Activated naive CD8-positive, alpha-beta T cell treated with anti-CD3 and anti-CD28 coated beads for 36 hours (primary cell): ENCODE data around the gene PLB1. TPM values are rescaled to one million over a fixed set of nuclear protein-coding genes. Genes with fewer than 3 reads are reported as not detected.
A peak's percentile ranks its signal among the peaks of the same experiment; 100 is the strongest.

Experiments
- DNase-seq: peaks from one replicate; pipeline ENCODE4 v3.0.0; 2021
- H3K27ac Mint-ChIP-seq: one replicate; pipeline ENCODE4 v1.8.0; 2022; ENCODE audit warnings: mild to moderate bottlenecking, moderate library complexity, mixed read lengths
- H3K27me3 Mint-ChIP-seq: one replicate; pipeline ENCODE4 v1.8.0; 2022; ENCODE audit warnings: mild to moderate bottlenecking, mixed read lengths
- H3K36me3 Mint-ChIP-seq: one replicate; pipeline ENCODE4 v1.8.0; 2021; ENCODE audit warnings: mild to moderate bottlenecking, mixed read lengths
- H3K4me1 Mint-ChIP-seq: one replicate; pipeline ENCODE4 v1.8.0; 2021; ENCODE audit warnings: mixed read lengths
- H3K4me3 Mint-ChIP-seq: one replicate; pipeline ENCODE4 v1.8.0; 2022; ENCODE audit warnings: mild to moderate bottlenecking, moderate library complexity, mixed read lengths
- H3K9me3 Mint-ChIP-seq: one replicate; pipeline ENCODE4 v1.8.0; 2022; ENCODE audit warnings: mixed read lengths
- total RNA-seq, 2 experiments: library from RNA; stranded (reverse); gene quantifications; one replicate each; pipeline ENCODE4 v1.2.3, GENCODE V29; 2021

The PLB1 gene
- total RNA-seq, 2 experiments from 2014 or later: 0.99 to 1.4 TPM

DNA sequence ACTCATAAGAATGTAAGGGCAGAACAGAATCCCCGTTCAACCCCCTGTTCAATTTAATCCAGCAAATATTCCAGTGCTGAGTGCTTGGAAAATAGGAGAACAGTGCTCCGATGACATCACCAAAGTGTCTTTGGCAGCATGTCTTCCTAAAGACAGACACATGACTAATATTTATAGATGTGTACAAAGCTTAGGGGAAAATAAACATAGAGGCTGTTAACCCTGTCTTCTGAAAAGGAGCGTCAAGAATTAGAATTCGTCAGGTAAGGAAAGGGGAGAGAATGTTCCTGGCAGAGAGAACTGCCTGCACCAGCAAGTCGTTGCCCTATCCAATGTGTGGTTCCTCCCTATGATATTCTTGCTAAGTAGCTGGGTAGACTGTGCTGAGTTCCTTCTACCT lies 72.7 kb downstream of the PLB1 start:
- no peak overlapping the region for H3K4me3 Mint-ChIP-seq
- peaks cover 10% of the 10 kb centered on the region for H3K9me3 Mint-ChIP-seq
- H3K27me3 Mint-ChIP-seq: no peaks in the 10 kb centered on the region
- H3K27ac Mint-ChIP-seq: no peak overlapping the region
- peaks cover 4% of the 10 kb centered on the region for H3K36me3 Mint-ChIP-seq
- no peak for DNase-seq
- H3K4me1 Mint-ChIP-seq: peaks cover 14% of the 10 kb centered on the region

DNA sequence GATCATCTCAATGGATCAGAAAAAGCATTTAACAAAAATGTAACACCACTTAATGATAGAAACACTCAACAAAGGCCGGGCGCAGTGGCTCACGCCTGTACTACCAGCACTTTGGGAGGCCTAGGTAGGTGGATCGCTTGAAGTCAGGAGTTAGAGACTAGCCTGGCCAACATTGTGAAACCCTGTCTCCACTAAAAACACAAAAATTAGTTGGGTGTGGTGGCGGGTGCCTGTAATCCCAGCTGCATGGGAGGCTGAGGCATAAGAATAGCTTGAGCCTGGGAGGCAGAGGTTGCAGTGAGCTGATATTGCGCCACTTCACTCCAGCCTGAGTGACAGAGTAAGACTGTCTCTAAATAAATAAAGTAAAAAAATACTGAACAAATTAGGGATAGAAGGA lies 74.6 kb downstream of the PLB1 start:
- no peak for DNase-seq
- H3K27me3 Mint-ChIP-seq: no peaks in the 10 kb centered on the region
- H3K4me1 Mint-ChIP-seq: peaks cover 14% of the 10 kb centered on the region
- H3K36me3 Mint-ChIP-seq: peaks cover 4% of the 10 kb centered on the region
- peaks cover 10% of the 10 kb centered on the region for H3K9me3 Mint-ChIP-seq
- no peak overlapping the region for H3K27ac Mint-ChIP-seq
- H3K4me3 Mint-ChIP-seq: no peak overlapping the region

DNA sequence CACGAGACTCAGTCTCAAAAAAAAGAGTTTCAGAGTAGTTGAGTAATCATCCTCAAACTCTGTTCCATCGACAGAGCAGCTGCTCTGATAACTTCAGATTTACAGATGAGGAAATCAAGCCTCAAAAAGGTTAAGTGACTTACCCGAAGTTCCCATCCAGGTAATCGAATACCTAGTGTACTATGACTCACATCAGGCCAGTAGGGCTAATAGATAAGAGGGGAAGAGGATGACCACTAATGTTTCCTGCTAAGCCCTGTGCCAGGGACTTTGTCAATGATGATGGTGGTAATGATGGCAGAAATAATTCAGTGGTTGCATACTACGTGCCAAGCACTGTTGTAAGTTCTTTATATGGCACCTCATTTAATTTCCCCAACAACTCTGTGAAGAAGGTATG lies 80.9 kb downstream of the PLB1 start:
- Mint-ChIP-seq H3K4me3 (no peak overlapping the region), H3K27ac (no peak overlapping the region), H3K36me3 (no peaks in the 10 kb centered on the region), H3K27me3 (no peaks in the 10 kb centered on the region), H3K9me3 (peaks cover 3% of the 10 kb centered on the region), H3K4me1 (no peaks in the 10 kb centered on the region)
- DNase-seq: no peak

DNA sequence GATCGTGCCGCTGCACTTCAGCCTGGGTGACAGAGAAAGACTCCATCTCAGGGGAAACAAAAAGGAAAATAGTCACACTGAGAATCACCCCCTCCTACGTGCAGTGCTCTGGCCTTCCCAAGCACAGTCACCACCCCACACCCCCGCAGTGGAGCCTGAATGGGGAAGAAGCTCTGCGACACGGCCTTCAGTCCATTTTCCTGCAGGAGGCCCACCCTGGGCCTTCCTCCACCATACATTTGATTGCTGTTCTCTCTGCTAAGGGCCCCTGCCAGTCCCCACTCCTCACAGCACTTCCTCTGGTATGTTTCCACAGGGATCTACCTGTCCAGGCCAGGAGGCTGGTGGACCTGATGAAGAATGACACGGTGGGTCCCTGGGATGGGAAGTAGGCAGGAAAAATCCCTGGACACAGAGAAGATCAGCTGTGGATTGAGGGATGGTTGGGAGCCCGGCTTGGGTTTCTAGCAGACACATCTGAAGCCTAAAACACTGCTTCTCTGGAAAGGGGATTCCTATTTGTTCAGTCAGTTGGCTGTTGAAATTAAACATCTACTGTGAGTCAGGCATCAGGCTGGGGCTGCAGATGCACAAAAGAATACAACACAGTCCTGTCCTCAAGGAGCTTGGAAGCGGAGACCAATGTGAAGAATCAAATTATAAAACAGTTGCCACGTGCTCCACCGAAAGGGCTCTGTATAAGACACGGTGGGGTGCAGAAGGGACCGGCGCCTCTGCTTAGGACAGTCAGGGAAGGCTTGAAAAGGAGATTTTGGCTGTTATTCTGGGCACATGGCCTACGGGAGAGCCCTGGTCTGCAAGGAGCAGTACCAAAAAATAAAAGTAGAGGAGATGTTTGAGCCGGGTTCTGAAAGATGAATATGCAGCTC lies 82.2 kb downstream of the PLB1 start:
- Mint-ChIP-seq H3K4me1 (peaks cover 3% of the 10 kb centered on the region), H3K36me3 (no peaks in the 10 kb centered on the region), H3K27me3 (no peaks in the 10 kb centered on the region), H3K4me3 (no peak overlapping the region), H3K27ac (no peak overlapping the region), H3K9me3 (no peaks in the 10 kb centered on the region)
- DNase-seq: no peak

DNA sequence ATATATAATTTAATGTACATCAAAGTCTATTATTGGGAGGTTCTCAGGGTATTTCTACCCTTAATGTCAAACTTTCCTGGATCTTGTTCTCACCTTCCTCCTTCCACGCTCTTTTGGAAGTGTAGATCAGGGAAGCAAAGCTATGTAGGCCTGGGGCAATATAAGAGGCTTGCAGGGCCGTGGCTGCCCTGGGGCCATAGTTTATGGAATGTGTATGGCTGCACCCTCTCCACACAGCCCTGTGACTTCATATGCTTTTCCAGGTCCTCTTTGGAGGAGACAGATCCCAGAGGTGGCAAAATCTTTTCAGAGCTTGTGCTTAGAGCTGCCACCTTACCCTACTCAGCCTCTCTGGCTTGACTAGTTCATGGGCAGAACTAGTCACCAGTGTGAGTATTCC lies 82.9 kb downstream of the PLB1 start:
- Mint-ChIP-seq H3K27ac (no peak overlapping the region), H3K4me3 (no peak overlapping the region), H3K9me3 (no peaks in the 10 kb centered on the region), H3K27me3 (no peaks in the 10 kb centered on the region), H3K4me1 (peaks cover 5% of the 10 kb centered on the region), H3K36me3 (no peaks in the 10 kb centered on the region)
- DNase-seq: no peak

DNA sequence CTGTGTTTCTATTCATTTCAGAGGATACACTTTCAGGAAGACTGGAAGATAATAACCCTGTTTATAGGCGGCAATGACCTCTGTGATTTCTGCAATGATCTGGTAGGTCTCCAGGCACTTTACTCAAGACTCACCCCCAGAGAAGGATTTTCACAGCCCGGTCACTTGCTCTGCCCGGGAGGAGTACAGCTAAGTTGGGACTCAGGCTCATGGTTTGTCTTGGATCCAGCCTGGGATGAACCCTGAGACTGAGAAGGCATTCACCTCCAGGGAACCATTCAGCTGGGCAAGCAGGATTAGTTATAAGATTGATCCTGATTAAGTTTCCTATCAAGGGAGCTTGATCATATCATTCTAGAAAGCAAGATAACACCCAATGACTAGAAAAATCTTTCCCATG lies 83.7 kb downstream of the PLB1 start:
- Mint-ChIP-seq H3K27me3 (no peaks in the 10 kb centered on the region), H3K4me3 (no peak overlapping the region), H3K27ac (no peak overlapping the region), H3K36me3 (no peaks in the 10 kb centered on the region), H3K9me3 (no peaks in the 10 kb centered on the region), H3K4me1 (peaks cover 13% of the 10 kb centered on the region)
- no peak for DNase-seq

DNA sequence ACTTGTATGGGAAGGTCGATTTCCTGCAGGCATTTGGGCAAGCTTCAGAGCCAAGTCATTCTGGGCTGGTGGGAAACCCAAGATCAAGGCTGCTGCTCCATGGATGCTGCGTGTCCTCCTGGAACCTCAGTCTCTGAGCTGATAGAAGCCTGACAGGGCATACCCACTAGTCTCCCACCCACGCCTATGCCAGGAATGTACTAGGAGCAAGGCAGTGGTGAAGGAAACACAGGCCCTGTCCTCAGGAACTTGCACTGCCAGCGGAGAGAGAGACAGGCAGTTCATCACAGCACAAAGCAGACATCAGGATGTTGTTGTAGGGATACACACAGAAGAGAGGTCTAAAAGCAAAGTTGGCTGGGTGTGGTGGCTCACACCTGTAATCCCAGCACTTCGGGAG lies 84.2 kb downstream of the PLB1 start:
- H3K36me3 Mint-ChIP-seq: no peaks in the 10 kb centered on the region
- H3K27ac Mint-ChIP-seq: no peak overlapping the region
- no peaks in the 10 kb centered on the region for H3K9me3 Mint-ChIP-seq
- no peaks in the 10 kb centered on the region for H3K27me3 Mint-ChIP-seq
- H3K4me1 Mint-ChIP-seq: peaks cover 15% of the 10 kb centered on the region
- DNase-seq: no peak
- no peak overlapping the region for H3K4me3 Mint-ChIP-seq

DNA sequence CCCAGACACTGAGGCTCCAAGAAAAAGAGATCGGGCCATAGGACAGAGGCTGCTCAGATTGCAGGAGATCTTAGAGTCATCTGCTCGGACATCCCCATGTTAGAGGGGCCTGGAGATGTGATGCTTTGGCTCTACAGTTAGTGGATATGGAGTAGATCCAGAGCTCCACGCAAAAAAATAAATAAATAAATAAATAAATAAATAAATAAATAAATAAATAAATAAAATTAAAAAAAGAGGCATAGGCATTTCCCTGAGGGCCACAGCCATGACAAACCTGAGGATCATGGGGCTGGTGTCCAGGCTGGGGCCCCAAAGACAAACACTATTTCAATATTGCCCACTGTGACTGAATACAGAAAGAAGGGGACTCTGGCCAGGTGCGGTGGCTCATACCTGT lies 85.5 kb downstream of the PLB1 start:
- no peak for DNase-seq
- no peaks in the 10 kb centered on the region for H3K36me3 Mint-ChIP-seq
- no peak overlapping the region for H3K4me3 Mint-ChIP-seq
- H3K27ac Mint-ChIP-seq: no peak overlapping the region
- peaks cover 23% of the 10 kb centered on the region for H3K4me1 Mint-ChIP-seq
- H3K9me3 Mint-ChIP-seq: no peaks in the 10 kb centered on the region
- H3K27me3 Mint-ChIP-seq: no peaks in the 10 kb centered on the region

DNA sequence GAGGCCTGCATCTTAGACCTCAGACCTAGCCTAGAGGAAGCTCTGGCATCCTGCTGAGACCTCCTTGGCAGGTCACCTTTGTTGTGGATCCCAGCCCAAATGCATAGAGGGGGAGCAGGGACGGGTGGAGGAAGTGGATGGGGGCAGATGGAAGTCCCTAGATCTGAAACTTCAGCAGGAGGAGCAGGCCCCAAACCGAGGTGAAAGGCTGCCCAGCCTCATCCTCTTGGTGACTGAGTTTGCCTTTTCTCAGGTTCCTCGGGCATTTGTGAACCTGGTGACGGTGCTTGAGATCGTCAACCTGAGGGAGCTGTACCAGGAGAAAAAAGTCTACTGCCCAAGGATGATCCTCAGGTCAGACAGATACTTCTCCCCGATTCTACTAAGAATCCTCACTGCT lies 86.3 kb downstream of the PLB1 start:
- no peaks in the 10 kb centered on the region for H3K36me3 Mint-ChIP-seq
- no peaks in the 10 kb centered on the region for H3K27me3 Mint-ChIP-seq
- no peak overlapping the region for H3K27ac Mint-ChIP-seq
- DNase-seq: no peak
- peaks cover 30% of the 10 kb centered on the region for H3K4me1 Mint-ChIP-seq
- no peak overlapping the region for H3K4me3 Mint-ChIP-seq
- H3K9me3 Mint-ChIP-seq: no peaks in the 10 kb centered on the region

DNA sequence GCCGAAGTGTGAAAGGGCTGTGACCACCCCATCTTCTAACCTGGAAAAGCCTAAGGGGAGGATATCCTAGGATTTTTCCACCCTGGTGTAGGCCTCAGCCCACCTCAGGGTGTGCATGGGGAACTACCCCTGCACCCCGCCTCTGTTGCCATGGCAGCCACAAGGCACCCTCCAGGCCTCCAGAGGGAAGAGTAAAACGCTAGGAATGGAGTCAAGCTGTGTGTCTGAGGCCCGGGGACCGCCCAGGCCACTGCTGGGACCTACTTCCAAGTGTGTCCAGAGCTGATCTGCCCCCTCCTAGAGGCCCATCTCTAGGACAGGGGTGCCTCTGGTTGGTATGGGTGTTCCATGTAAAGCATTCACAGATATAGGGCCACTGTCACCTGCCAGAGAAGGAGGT lies 86.7 kb downstream of the PLB1 start:
- Mint-ChIP-seq H3K36me3 (no peaks in the 10 kb centered on the region), H3K4me1 (peaks cover 34% of the 10 kb centered on the region), H3K4me3 (no peak overlapping the region), H3K27ac (no peak overlapping the region), H3K27me3 (no peaks in the 10 kb centered on the region), H3K9me3 (no peaks in the 10 kb centered on the region)
- no peak for DNase-seq

DNA sequence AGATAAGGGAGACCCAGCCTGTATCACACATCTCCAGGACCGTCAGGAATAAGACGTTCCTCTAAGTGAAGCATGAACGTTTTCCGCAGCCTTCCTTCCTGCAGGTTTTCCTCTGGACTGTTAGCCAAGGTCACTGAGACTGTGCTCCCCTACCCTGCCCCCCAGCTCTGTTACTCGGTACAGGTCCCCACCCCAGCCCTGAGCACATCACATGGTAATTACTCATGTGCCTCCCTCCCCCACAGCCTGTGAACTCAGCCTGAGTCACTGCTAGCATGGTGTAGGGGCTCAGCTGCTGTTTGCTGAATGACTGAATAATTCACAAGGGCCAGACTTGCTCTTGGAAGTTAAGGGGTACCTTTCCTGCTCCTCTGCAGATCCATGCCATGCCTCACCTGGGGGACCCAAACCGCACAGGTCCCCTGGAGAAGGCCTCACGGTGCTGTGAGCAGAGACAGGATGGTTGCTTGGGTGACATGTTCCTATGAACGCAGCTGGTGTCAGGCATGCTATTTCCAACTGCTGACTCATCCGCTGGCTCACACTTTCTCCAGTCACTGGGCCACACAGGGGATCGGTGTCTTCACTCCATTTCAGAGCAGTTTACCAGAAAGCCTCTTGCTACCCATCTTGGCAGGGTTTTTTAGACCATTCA lies 88.2 kb downstream of the PLB1 start:
- Mint-ChIP-seq H3K27ac (peak overlapping the region; percentile 70), H3K36me3 (no peaks in the 10 kb centered on the region), H3K4me3 (peak overlapping the region; percentile 15), H3K9me3 (no peaks in the 10 kb centered on the region), H3K4me1 (peaks cover 46% of the 10 kb centered on the region), H3K27me3 (no peaks in the 10 kb centered on the region)
- DNase-seq: peak; percentile 69

DNA sequence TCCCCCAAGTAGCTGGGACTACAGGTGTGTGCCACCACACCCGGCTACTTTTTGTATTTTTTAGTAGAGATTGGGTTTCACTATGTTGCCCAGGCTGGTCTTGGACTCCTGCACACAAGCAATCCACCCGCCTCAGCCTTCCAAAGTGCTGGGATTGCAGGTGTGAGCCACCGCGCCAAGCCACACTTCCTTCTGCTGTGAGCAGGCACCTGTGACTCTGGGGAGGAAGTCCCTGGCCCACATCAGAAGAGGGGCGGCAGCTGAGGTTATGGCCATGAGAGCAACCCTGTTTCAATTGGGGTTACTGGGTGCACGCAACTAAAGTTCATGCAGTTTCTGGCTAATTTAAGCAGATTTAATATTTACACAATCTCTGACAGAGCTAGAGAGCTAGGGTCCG lies 91.0 kb downstream of the PLB1 start:
- Mint-ChIP-seq H3K27ac (peak overlapping the region; percentile 22), H3K4me3 (peak overlapping the region; percentile 3), H3K36me3 (no peaks in the 10 kb centered on the region), H3K27me3 (peaks cover 4% of the 10 kb centered on the region), H3K4me1 (peaks cover 45% of the 10 kb centered on the region), H3K9me3 (no peaks in the 10 kb centered on the region)
- peak; percentile 68 for DNase-seq

DNA sequence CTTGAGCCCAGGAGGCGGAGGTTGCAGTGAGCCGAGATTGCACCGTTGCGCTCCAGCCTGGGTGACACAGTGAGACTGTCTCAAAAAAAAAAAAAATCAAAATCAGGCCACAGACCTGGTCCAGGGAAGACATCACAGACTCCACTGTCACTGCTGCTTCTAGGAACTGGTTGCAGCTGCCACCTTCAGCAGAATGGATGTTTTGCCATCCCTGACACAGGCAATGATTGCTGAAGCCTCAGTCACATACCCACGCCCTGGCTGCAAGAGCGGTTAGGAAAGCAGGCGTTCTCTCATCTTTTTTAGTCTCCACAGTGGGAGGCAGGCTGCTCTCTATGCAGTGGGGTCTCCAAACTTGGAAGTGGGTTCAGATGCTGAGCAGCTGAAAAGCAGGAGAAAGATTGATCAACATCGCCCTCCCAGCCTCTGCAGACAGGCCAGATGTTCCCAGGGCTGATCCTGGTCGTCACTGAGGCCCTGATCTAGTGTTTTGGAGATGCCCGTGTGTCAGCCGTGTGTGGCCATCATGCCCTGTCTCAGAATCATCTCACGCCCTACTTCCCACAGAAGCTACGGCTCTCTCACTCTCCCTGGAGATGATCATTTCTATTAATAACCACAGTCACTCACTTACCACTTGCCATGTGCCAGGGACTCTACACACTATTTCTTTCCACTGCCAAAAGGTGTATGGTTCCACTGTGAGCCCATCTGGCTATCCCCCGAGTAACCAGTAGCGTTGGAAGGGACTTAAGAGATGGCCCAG lies 91.8 kb downstream of the PLB1 start:
- H3K4me3 Mint-ChIP-seq: no peak overlapping the region
- no peak overlapping the region for H3K27ac Mint-ChIP-seq
- H3K4me1 Mint-ChIP-seq: peaks cover 43% of the 10 kb centered on the region
- H3K27me3 Mint-ChIP-seq: peaks cover 4% of the 10 kb centered on the region
- H3K9me3 Mint-ChIP-seq: no peaks in the 10 kb centered on the region
- no peak for DNase-seq
- no peaks in the 10 kb centered on the region for H3K36me3 Mint-ChIP-seq

DNA sequence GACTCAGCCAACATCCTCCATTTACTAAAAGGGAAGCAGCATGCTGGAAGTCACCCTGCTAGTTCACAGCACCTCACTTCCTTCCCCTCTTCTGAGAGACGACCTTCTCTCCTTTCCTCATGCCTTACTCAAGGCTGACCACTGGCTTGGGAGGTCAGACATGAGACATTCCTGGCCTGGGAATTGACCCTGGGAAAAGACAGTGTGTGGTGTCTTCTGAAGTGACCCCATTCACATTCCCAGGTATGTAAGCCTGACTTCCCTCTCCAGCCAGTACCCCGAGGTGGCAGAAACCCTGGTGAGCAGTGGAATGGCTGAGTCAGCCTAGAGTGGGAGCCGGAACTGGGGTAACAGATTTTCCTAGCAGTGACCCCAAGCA lies 92.4 kb downstream of the PLB1 start:
- DNase-seq: no peak
- Mint-ChIP-seq H3K9me3 (no peaks in the 10 kb centered on the region), H3K4me1 (peaks cover 43% of the 10 kb centered on the region), H3K4me3 (no peak overlapping the region), H3K27me3 (peaks cover 4% of the 10 kb centered on the region), H3K27ac (no peak overlapping the region), H3K36me3 (no peaks in the 10 kb centered on the region)

DNA sequence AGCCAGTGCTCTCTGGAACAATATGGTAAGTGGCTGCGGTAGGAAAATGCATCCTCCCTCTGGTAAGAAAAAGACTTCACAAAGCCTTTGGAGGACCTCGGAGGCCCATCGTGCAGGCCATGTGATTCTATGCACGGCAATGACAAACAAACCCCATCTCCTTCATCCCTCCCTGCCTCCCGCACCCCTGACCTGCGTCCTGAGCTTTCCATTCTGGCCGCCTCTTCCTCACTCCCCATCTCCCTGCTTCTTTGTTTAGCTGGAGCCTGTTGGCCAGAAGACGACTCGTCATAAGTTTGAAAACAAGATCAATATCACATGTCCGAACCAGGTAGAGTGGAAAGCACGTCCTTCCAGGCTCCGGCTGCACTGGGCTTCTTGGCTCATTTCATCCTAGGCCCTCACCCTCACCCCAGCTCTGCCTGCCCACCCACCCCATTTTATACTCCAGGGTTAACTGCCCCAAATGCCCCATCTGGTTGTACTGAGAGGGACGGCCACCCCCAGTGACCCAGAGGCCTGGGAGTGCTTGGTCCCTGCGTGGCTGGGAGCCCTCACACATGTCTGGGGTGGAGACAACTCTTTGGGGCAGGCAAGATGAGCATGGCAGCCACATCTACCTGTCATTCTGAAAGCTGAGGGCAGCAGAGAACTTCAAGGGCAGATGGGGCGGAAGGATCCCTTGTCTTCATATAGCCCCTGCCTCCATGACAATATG lies 94.0 kb downstream of the PLB1 start:
- Mint-ChIP-seq H3K9me3 (no peaks in the 10 kb centered on the region), H3K4me1 (peaks cover 41% of the 10 kb centered on the region), H3K4me3 (no peak overlapping the region), H3K27me3 (peaks cover 4% of the 10 kb centered on the region), H3K27ac (no peak overlapping the region), H3K36me3 (no peaks in the 10 kb centered on the region)
- no peak for DNase-seq
